Measurements from ENCODE around the gene CTDP1.

CTDP1 gene

DNA sequence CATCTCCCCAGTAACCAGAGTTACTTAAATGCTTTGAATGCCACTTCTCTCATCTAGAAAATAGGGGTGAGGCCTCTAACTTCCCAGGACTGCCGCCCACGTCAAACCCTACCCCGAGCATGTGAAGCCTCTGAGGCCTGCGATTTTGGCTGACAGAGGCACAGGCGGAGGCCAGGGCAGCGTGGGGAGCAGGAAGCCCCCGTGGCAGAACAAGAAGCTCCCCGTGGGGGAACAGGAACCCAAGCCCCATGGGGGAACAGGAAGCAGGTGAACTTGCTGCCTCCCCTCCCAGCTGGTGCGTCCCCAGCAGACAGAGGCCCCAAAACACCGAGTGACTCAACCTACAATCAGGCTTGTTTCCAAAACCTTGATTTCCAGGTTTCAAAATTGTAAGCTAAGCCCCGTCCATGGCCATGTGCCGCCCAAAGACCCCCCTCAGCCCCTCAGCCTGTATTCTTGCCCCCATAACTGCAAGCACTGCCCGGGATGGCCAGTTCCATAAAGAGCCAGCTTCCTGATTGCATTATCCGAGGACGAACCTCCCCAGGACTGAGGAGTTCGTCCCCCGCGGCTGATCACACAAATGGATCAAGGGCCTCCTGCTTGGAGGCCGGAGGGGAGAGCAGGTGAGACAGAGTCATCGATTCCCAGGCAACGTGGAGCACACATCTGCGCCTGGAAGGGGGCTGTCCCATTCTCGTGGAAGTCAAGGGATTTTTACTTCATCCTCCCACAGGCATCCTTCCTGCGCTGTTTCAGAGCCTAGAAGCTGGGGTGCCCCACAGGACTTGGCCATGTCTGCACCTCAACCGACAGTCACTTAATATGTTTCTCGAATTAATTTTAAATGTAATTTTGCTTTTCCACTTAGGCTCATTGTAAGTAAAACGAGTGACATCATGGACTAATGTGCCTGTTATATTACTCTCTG lies 36.3 kb upstream of the CTDP1 start:
- ChIA-PET POLR2A (ENCODE audit: low non-redundant PET) (no interaction called here), CTCF (interaction anchor here (0.7 to 1.2 kb wide), 4 partner anchors 14 to 325 kb away, joined by 3 to 6 read pairs (median 4); no protein-coding TSS in a partner anchor)
- TF ChIP-seq, protein P1, sequence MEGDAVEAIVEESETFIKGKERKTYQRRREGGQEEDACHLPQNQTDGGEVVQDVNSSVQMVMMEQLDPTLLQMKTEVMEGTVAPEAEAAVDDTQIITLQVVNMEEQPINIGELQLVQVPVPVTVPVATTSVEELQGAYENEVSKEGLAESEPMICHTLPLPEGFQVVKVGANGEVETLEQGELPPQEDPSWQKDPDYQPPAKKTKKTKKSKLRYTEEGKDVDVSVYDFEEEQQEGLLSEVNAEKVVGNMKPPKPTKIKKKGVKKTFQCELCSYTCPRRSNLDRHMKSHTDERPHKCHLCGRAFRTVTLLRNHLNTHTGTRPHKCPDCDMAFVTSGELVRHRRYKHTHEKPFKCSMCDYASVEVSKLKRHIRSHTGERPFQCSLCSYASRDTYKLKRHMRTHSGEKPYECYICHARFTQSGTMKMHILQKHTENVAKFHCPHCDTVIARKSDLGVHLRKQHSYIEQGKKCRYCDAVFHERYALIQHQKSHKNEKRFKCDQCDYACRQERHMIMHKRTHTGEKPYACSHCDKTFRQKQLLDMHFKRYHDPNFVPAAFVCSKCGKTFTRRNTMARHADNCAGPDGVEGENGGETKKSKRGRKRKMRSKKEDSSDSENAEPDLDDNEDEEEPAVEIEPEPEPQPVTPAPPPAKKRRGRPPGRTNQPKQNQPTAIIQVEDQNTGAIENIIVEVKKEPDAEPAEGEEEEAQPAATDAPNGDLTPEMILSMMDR (conservative IDR thresholded peaks at IDR 0.05; ENCODE audit: low read depth): no peak
- no peak for DNase-seq (ENCODE audit: low spot score)
- H3K27ac ChIP-seq: no peak overlapping the region

DNA sequence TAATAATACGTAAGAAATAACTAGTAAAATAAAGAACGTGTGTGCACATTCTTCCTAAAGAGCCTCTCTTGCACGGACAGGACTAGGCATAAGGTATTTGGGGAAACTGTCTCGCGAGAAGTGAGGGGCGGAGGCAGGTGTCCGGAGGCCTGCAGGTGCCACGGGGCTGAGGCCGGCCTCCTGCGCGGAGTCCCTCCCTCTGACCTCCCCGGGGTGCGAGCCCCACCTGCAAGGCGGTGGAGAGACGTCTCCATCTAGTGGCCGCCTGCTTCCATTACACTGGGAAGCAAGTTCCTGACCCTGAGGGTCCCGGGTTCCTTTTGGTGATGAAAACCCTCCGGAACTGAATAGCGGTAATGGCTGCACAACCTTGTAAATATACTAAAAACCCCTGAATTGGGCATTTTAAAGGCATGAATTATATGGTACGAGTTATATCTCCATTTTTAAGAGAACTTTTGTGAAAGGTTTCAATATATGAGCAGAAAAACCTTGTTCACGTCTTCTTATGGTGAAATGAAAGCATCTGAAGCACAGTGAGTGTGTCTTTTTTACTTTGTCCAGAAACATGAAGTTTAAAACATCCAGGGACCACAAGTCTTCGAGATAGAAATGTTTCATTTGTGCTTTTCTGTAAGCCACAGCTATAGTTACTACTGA lies 35.5 kb upstream of the CTDP1 start:
- POLR2A ChIA-PET (ENCODE audit: low non-redundant PET): no interaction called here
- H3K27ac ChIP-seq: no peak overlapping the region
- CTCF ChIA-PET: interaction anchor here (0.6 to 0.7 kb wide), 2 partner anchors 13 to 260 kb away, joined by 3 read pairs; no protein-coding TSS in a partner anchor
- DNase-seq (ENCODE audit: low spot score): peak; percentile 85
- TF ChIP-seq, protein P1 (conservative IDR thresholded peaks at IDR 0.05; ENCODE audit: low read depth): peak; percentile 99

DNA sequence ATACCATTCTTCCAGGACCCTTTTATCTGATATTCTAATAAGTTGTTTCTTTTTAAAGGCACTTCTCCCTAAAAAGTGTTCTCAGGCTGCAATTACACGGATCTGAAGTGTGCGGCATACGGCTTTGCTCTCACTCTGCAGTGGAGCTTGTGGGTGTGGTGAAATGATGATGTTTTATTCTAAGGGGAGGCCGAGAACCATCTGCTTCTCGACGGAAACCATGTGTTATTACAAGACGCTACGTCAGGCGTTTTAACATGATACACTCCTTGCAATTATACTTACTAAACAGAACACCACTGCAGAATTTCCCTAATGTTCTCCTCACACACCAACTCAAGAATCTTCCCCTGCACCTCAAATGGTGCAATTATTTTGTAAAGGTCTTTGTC lies 34.9 kb upstream of the CTDP1 start:
- DNase-seq (ENCODE audit: low spot score): no peak
- TF ChIP-seq, protein P1 (conservative IDR thresholded peaks at IDR 0.05; ENCODE audit: low read depth): no peak
- ChIA-PET POLR2A (ENCODE audit: low non-redundant PET) (no interaction called here), CTCF (interaction anchor here (0.6 kb wide), 1 partner anchor 260 kb away, joined by 3 read pairs; no protein-coding TSS in a partner anchor)
- no peak overlapping the region for H3K27ac ChIP-seq

DNA sequence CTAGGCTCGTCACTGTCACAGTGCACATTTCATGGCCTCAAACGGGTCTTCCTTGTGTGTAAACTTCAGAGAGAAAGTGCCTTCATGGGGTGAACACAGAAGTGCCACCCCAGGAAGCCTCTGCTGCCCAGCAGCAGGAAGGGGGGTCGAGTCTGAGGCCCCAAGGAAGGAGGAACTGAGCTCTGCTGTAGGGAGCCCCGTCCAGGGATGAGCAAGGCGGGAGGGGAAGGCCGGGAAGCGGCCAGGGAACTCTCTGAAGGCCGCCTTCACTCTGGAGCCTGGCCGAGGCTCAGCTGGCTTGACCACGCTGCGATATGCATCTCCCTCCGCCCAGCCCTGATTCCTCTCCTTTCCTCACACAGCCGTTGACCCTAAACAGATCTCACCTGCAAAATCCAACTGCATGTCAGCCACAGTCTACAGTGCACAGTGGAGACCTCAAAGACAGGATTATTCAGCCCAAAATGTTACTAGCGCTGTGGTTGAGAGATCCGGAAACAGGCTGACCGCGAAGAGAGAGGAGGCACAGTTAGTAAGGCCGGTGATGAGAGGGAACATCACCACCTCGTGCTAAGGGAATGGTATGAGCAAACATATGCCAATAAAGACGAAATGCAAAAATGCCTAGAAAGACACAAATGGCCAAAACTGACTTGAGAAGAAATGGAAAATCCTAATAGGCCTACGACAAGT lies 34.2 kb upstream of the CTDP1 start:
- H3K27ac ChIP-seq: no peak overlapping the region
- no peak for DNase-seq (ENCODE audit: low spot score)
- TF ChIP-seq, protein P1 (conservative IDR thresholded peaks at IDR 0.05; ENCODE audit: low read depth): no peak
- POLR2A ChIA-PET (ENCODE audit: low non-redundant PET): no interaction called here
- CTCF ChIA-PET: no interaction called here

DNA sequence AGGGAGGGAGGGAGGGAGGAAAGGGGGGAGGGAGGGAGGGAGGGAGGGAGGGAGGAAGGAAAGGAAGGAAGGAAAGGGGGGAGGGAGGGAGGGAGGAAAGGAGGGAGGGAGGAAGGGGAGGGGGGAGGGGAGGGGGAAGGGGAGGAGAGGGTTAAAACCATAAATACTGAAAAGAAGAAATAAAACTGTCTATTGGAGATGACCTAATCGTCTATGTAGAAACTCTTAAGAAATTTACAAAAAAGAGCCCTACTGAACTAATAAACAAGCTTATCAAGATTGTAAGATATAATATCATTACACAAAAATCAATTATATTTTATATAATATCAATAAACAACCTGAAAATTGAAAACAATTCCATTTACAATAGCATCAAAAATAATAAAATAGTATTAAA lies 32.3 kb upstream of the CTDP1 start:
- ChIA-PET CTCF (no interaction called here), POLR2A (ENCODE audit: low non-redundant PET) (no interaction called here)
- no peak for DNase-seq (ENCODE audit: low spot score)
- TF ChIP-seq, protein P1 (conservative IDR thresholded peaks at IDR 0.05; ENCODE audit: low read depth): no peak
- no peak overlapping the region for H3K27ac ChIP-seq

DNA sequence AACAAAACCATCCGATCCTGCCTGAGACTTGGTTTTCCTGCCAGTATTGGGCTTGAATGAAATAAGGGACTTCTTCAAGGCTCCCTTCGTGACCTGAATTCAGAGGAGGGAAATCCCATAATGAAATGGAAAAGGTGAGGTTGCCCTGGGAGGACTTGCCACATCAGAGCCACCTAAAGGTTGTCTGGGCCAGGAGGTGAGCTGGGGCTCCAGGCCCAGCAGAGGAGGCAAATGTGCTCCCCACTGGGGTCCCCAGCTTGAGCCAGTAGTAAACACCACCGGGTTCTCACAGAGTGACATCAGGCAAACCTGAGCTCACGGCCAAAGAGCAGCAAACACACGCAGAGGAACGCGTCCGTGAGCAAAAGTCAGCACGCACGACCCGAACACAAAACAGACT lies 28.6 kb upstream of the CTDP1 start:
- no peak for DNase-seq (ENCODE audit: low spot score)
- ChIA-PET POLR2A (ENCODE audit: low non-redundant PET) (no interaction called here), CTCF (interaction anchor here (0.8 kb wide), 1 partner anchor 10 kb away, joined by 4 read pairs; no protein-coding TSS in a partner anchor)
- TF ChIP-seq, protein P1 (conservative IDR thresholded peaks at IDR 0.05; ENCODE audit: low read depth): no peak
- no peak overlapping the region for H3K27ac ChIP-seq

Data from RWPE1 (cell line).